Testis (tissue), 3 donors: ENCODE results near the gene P2RY14. TPM values are rescaled to one million over a fixed set of nuclear protein-coding genes. Genes with fewer than 3 reads are reported as not detected.

Source experiments
- DNase-seq: peaks from one replicate; pipeline ENCODE4 v3.0.0-alpha.2; 2019
- H3K27ac ChIP-seq, 2 donors: fragments of 200-600 bp; sonication (generic); one replicate each; pipeline ENCODE4 v1.5.1; 2019
- H3K27me3 ChIP-seq: fragments of 200-600 bp; sonication (generic); one replicate; pipeline ENCODE4 v1.5.1; 2019
- H3K36me3 ChIP-seq: fragments of 200-600 bp; sonication (generic); one replicate; pipeline ENCODE4 v1.5.1; 2017; ENCODE audit warnings: low read depth; ENCODE audit errors: missing control alignments
- H3K4me1 ChIP-seq: fragments of 200-600 bp; sonication (generic); one replicate; pipeline ENCODE4 v1.5.1; 2019
- H3K4me3 ChIP-seq, 2 donors: fragments of 200-600 bp; sonication (generic); one replicate each; pipeline ENCODE4 v1.5.1; 2017 to 2019
- H3K9me3 ChIP-seq: fragments of 200-600 bp; sonication (generic); one replicate; pipeline ENCODE4 v1.5.1; 2017
- POLR2A ChIP-seq: fragments of 450-650 bp; IDR thresholded peaks from one replicate; pipeline ENCODE4 v1.6.1; 2017; ENCODE audit warnings: antibody characterized with exemption, mild to moderate bottlenecking, moderate library complexity
- WGBS, 2 donors: methylation state at CpG; one replicate each; pipeline ENCODE4 v1.1.5; 2018; 5-methylcytosine and 5-hydroxymethylcytosine counted together
- intact Hi-C: fragments of 100-400 bp; cut with DNase I; formaldehyde crosslinking; loops from one replicate; pipeline ENCODE4 v1.15.1; 2023; ENCODE audit warnings: low total_unique reads
- polyA plus RNA-seq: library from polyadenylated mRNA; stranded (reverse); fragments of 350-450 nt; fragmentation: Illumina TruSeq; extraction: RNeasy Lipid Tissue Mini Kit (QIAGEN cat#74804); gene quantifications from one replicate; pipeline ENCODE4 v1.2.3, GENCODE V29; 2014; ENCODE audit warnings: low read depth, low replicate concordance; ENCODE audit not compliant: insufficient read depth
- total RNA-seq, 2 donors: library from RNA; depleted of rRNA; stranded (reverse); fragments of >200 nt; gene quantifications; one replicate each; pipeline ENCODE4 v1.2.3, GENCODE V29; 2016
- TF ChIP-seq, protein P1 (sequence below), 3 experiments: fragments of 450-650 bp in 2 of 3; fragments of 200-600 bp in 1 of 3; sonication (generic) in 1 of 3; IDR thresholded peaks; one replicate each; pipeline ENCODE4 v1.5.1; 2016 to 2019; ENCODE audit warnings: antibody characterized with exemption in 3 of 3, mild to moderate bottlenecking in 2 of 3, moderate library complexity in 1 of 3

P2RY14 gene
- total and polyA plus RNA-seq, 3 donors from 2014 or later: 0.47 to 0.79 (median 0.50) TPM

DNA sequence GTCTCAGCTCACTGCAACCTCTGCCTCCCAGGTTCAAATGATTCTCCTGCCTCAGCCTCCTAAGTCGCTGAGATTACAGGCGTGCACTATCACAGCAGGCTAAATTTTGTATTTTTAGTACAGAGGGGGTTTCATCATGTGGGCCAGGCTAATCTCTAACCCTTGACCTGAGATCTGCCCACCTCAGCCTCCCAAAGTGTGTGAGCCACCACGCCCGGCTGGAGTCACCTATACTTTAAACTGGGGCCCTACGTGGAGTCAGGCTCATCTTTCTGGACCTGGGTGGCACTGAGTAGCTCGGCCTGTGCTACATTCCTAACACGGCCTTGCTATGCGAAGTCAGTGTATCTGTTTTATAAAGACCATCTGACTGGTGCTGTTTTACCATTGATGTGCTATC is 81.1 kb downstream of the P2RY14 start:
- no peaks in the 10 kb centered on the region for H3K4me1 ChIP-seq

DNA sequence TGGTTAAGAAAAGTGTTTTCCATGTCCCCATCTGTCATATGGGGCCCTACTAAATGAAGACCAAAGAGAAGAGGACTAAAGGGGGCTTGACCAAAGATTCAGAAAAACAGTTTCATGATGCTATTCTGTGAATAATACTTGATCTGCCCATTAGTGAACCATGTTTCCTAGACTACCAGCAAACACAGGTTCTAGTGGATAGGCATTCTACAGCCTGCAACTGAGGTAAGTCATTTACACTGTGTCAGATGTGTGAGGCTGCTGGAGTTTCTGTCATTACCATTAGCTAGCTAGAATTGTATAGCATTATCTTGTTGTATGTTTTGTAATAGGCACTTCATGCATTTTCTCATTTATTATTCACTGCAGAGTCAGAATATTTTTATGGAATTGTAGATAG is 81.9 kb downstream of the P2RY14 start:
- intact Hi-C loops: no loop called here

More for the DNA sequence above, 81.1 kb downstream of the P2RY14 start:
- Histone ChIP-seq H3K27me3 (no peaks in the 10 kb centered on the region), H3K27ac (no peak overlapping the region), H3K36me3 (no peaks in the 10 kb centered on the region), H3K9me3 (no peaks in the 10 kb centered on the region), H3K4me3 (no peak overlapping the region)
- DNase-seq: no peak
- TF ChIP-seq, protein P1, sequence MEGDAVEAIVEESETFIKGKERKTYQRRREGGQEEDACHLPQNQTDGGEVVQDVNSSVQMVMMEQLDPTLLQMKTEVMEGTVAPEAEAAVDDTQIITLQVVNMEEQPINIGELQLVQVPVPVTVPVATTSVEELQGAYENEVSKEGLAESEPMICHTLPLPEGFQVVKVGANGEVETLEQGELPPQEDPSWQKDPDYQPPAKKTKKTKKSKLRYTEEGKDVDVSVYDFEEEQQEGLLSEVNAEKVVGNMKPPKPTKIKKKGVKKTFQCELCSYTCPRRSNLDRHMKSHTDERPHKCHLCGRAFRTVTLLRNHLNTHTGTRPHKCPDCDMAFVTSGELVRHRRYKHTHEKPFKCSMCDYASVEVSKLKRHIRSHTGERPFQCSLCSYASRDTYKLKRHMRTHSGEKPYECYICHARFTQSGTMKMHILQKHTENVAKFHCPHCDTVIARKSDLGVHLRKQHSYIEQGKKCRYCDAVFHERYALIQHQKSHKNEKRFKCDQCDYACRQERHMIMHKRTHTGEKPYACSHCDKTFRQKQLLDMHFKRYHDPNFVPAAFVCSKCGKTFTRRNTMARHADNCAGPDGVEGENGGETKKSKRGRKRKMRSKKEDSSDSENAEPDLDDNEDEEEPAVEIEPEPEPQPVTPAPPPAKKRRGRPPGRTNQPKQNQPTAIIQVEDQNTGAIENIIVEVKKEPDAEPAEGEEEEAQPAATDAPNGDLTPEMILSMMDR (IDR thresholded peaks at IDR 0.05): no peak
- TF ChIP-seq POLR2A: no peak
- 89 to 98% methylated on average over 8 of the region's 8 CpGs for WGBS, 2 donors
- intact Hi-C loops: no loop called here

DNA sequence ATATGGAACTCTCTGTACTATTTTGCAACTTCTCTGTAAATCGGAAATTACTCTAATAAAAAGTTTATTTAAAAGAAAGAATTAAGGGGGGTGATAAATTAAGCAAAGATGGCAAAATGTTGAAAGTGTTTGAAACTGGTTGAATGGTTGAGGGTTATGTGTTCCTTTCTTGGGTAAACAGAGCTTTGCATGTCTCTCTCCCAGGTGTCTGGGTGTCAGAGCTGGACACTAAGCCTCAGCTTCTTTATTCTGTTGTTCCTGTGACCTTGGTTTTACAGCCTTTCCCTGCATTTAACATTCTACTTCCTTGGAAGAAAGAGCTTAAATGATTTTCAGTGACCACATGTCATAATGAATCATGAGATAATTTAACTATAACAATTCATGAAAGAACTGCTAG is 82.5 kb downstream of the P2RY14 start:
- TF ChIP-seq, protein P1 (IDR thresholded peaks at IDR 0.05): no peak
- WGBS, 2 donors: 75 to 79% methylated on average over 1 of the region's 1 CpG
- no peak for DNase-seq

More for the DNA sequence above, 81.9 kb downstream of the P2RY14 start:
- no peak for DNase-seq
- Histone ChIP-seq H3K27me3 (no peaks in the 10 kb centered on the region), H3K27ac (no peak overlapping the region), H3K4me3 (no peak overlapping the region), H3K9me3 (no peaks in the 10 kb centered on the region), H3K4me1 (no peaks in the 10 kb centered on the region), H3K36me3 (no peaks in the 10 kb centered on the region)
- TF ChIP-seq, protein P1 (IDR thresholded peaks at IDR 0.05): no peak
- TF ChIP-seq POLR2A: no peak

GRCh38 chr3:151192545-151192944 is 85.8 kb downstream of the P2RY14 start:
- Histone ChIP-seq H3K4me3 (no peak overlapping the region), H3K4me1 (no peaks in the 10 kb centered on the region), H3K27me3 (no peaks in the 10 kb centered on the region), H3K9me3 (no peaks in the 10 kb centered on the region), H3K36me3 (no peaks in the 10 kb centered on the region), H3K27ac (no peak overlapping the region)
- WGBS, 2 donors: 84% methylated on average over 6 of the region's 6 CpGs
- TF ChIP-seq, protein P1 (IDR thresholded peaks at IDR 0.05): no peak
- TF ChIP-seq POLR2A: no peak
- DNase-seq: no peak
- intact Hi-C loops: no loop called here

More for the DNA sequence above, 82.5 kb downstream of the P2RY14 start:
- Histone ChIP-seq H3K27me3 (no peaks in the 10 kb centered on the region), H3K4me3 (no peak overlapping the region), H3K36me3 (no peaks in the 10 kb centered on the region), H3K4me1 (no peaks in the 10 kb centered on the region), H3K27ac (no peak overlapping the region), H3K9me3 (no peaks in the 10 kb centered on the region)
- intact Hi-C loops: no loop called here

DNA sequence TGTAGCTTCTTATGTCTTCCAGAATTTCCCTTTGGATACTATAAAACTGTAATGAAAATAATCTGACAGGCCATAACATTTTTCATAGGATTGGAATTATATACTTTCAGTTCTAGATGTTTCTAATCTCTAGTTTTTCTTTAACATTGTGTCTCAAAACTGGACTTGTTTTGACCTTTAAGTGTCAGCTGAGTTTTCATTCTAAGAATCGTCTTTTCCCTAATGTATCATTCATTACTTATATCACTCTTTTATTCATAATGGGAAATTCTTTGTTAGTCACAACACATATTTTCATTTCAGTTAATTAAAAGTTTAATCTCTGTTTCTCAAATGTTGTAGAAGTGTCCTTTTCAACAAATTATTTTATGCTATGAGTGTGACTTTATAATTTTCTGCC is 87.2 kb downstream of the P2RY14 start:
- TF ChIP-seq, protein P1 (IDR thresholded peaks at IDR 0.05): no peak
- Histone ChIP-seq H3K9me3 (no peaks in the 10 kb centered on the region), H3K36me3 (no peaks in the 10 kb centered on the region), H3K27me3 (no peaks in the 10 kb centered on the region), H3K27ac (no peak overlapping the region), H3K4me3 (no peak overlapping the region), H3K4me1 (no peaks in the 10 kb centered on the region)
- DNase-seq: no peak
- WGBS, 2 donors: 66 to 69% methylated on average over 1 of the region's 1 CpG
- intact Hi-C loops: no loop called here
